Caco-2 (cell line): ENCODE results near the gene NTRK2. TPM values are rescaled to one million over a fixed set of nuclear protein-coding genes. Genes with fewer than 3 reads are reported as not detected.

Experiments used
- BruUV-seq: library from RNA; stranded (reverse); fragments of 400-500 nt; replicated peaks from 2 replicates; lab custom pipeline; 2021; lab: Mats Ljungman, UMichigan
- CTCF ChIA-PET: fragments of 300-600 bp; sonication (Branson Sonifier 250); formaldehyde crosslinking; loops from one replicate; lab custom pipeline; 2022; ENCODE audit warnings: antibody characterized with exemption; lab: Charles Lee
- POLR2A ChIA-PET: fragments of 300-600 bp; sonication (Branson Sonifier 250); formaldehyde crosslinking; loops from one replicate; lab custom pipeline; 2022; ENCODE audit warnings: antibody characterized with exemption; lab: Charles Lee
- DNase-seq, 2 experiments: peaks; one replicate each; pipeline versions ENCODE4 v3.0.0 to v3.0.0-alpha.2; 2020 to 2022
- H3K27me3 ChIP-seq: replicated peaks from 2 replicates; pipeline ENCODE4 v1.6.0; 2011; ENCODE audit warnings: low read length; ENCODE audit not compliant: control insufficient read depth, insufficient read depth
- H3K36me3 ChIP-seq: 2 replicates; pipeline ENCODE4 v1.5.1; 2011; ENCODE audit warnings: low read length; ENCODE audit not compliant: control insufficient read depth, insufficient read depth
- H3K4me1 ChIP-seq: fragments of 250-450 bp; sonication (Bioruptor Pico); 2 replicates; pipeline ENCODE4 v1.5.1; 2020; ENCODE audit warnings: mild to moderate bottlenecking
- H3K4me3 ChIP-seq: 2 replicates; pipeline ENCODE4 v1.5.1; 2011; ENCODE audit warnings: low read depth, mild to moderate bottlenecking, control low read depth, low read length
- H3K9me3 ChIP-seq: fragments of 250-450 bp; sonication (Bioruptor Pico); 2 replicates; pipeline ENCODE4 v1.5.1; 2020; ENCODE audit warnings: mild to moderate bottlenecking, moderate library complexity
- H3K27ac Mint-ChIP-seq: one replicate; pipeline ENCODE4 v1.8.0; 2022; ENCODE audit warnings: mixed read lengths; ENCODE audit not compliant: unreplicated experiment
- H3K27me3 Mint-ChIP-seq: one replicate; pipeline ENCODE4 v1.8.0; 2022; ENCODE audit warnings: mixed read lengths; ENCODE audit not compliant: insufficient read depth, unreplicated experiment
- H3K36me3 Mint-ChIP-seq: one replicate; pipeline ENCODE4 v1.8.0; 2022; ENCODE audit warnings: mild to moderate bottlenecking, mixed read lengths; ENCODE audit not compliant: insufficient read depth, unreplicated experiment
- H3K4me1 Mint-ChIP-seq: one replicate; pipeline ENCODE4 v1.8.0; 2022; ENCODE audit warnings: low read depth, mixed read lengths; ENCODE audit not compliant: unreplicated experiment
- H3K4me3 Mint-ChIP-seq: one replicate; pipeline ENCODE4 v1.8.0; 2022; ENCODE audit warnings: mild to moderate bottlenecking, moderate library complexity, mixed read lengths; ENCODE audit not compliant: unreplicated experiment
- H3K9me3 Mint-ChIP-seq: one replicate; pipeline ENCODE4 v1.8.0; 2022; ENCODE audit warnings: mixed read lengths; ENCODE audit not compliant: unreplicated experiment
- intact Hi-C: fragments of 100-400 bp; cut with micrococcal nuclease; formaldehyde crosslinking; loops from one replicate; pipeline ENCODE4 v1.10.0; 2022; ENCODE audit not compliant: unreplicated experiment
- total RNA-seq: library from RNA; stranded (reverse); gene quantifications from 2 replicates; pipeline ENCODE4 v1.2.3, GENCODE V29; 2022
- TF ChIP-seq, protein P1 (sequence below), 2 experiments: fragments of 200-600 bp in 1 of 2; IDR thresholded peaks; 1 replicate in 1 of 2; 2 replicates in 1 of 2; pipeline versions ENCODE4 v1.5.1 to v1.8.0; 2011 to 2022; ENCODE audit warnings: antibody characterized with exemption in 1 of 2, control low read depth in 1 of 2, inconsistent platforms in 1 of 2, low read depth in 1 of 2, low read length in 1 of 2, mild to moderate bottlenecking in 1 of 2, moderate library complexity in 1 of 2; ENCODE audit not compliant: insufficient read depth in 1 of 2, severe bottlenecking in 1 of 2, unreplicated experiment in 1 of 2

Gene NTRK2
- total RNA-seq, 1 experiment from 2014 or later: not detected

- Mint-ChIP-seq H3K4me3 (no peak overlapping the region), H3K4me1 (no peaks in the 10 kb centered on the region), H3K27me3 (no peaks in the 10 kb centered on the region), H3K36me3 (no peaks in the 10 kb centered on the region), H3K9me3 (no peaks in the 10 kb centered on the region), H3K27ac (no peak overlapping the region)
- H3K4me1 ChIP-seq: no peaks in the 10 kb centered on the region
- no peak for DNase-seq
- H3K27me3 ChIP-seq: no peaks in the 10 kb centered on the region
- POLR2A ChIA-PET: no interaction called here
- CTCF ChIA-PET: no interaction called here
- intact Hi-C loops: no loop called here
- no peaks in the 10 kb centered on the region for H3K36me3 ChIP-seq
- H3K4me3 ChIP-seq: no peak overlapping the region
- no peaks in the 10 kb centered on the region for H3K9me3 ChIP-seq
- BruUV-seq: no TSS peak
- TF ChIP-seq, protein P1, sequence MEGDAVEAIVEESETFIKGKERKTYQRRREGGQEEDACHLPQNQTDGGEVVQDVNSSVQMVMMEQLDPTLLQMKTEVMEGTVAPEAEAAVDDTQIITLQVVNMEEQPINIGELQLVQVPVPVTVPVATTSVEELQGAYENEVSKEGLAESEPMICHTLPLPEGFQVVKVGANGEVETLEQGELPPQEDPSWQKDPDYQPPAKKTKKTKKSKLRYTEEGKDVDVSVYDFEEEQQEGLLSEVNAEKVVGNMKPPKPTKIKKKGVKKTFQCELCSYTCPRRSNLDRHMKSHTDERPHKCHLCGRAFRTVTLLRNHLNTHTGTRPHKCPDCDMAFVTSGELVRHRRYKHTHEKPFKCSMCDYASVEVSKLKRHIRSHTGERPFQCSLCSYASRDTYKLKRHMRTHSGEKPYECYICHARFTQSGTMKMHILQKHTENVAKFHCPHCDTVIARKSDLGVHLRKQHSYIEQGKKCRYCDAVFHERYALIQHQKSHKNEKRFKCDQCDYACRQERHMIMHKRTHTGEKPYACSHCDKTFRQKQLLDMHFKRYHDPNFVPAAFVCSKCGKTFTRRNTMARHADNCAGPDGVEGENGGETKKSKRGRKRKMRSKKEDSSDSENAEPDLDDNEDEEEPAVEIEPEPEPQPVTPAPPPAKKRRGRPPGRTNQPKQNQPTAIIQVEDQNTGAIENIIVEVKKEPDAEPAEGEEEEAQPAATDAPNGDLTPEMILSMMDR (IDR thresholded peaks at IDR 0.05; ENCODE audit: insufficient read depth in 1 of 2, low read depth in 1 of 2, low read length in 1 of 2, severe bottlenecking in 1 of 2, unreplicated experiment in 1 of 2): no peak
Observed at GRCh38 chr9:84899326-84899725, 229.8 kb downstream of the NTRK2 start.

GRCh38 chr9:84900421-84900820, 230.9 kb downstream of the NTRK2 start:
- H3K4me3 Mint-ChIP-seq: no peak overlapping the region
- BruUV-seq: no TSS peak
- H3K36me3 Mint-ChIP-seq: no peaks in the 10 kb centered on the region
- TF ChIP-seq, protein P1 (IDR thresholded peaks at IDR 0.05; ENCODE audit: insufficient read depth in 1 of 2, low read depth in 1 of 2, low read length in 1 of 2, severe bottlenecking in 1 of 2, unreplicated experiment in 1 of 2): no peak
- no peak overlapping the region for H3K4me3 ChIP-seq
- ChIA-PET POLR2A (no interaction called here), CTCF (no interaction called here)
- no peaks in the 10 kb centered on the region for H3K9me3 Mint-ChIP-seq
- no peak for DNase-seq
- no peaks in the 10 kb centered on the region for H3K4me1 Mint-ChIP-seq
- no peak overlapping the region for H3K27ac Mint-ChIP-seq
- no peaks in the 10 kb centered on the region for H3K27me3 ChIP-seq
- intact Hi-C loops: no loop called here
- H3K4me1 ChIP-seq: no peaks in the 10 kb centered on the region
- H3K9me3 ChIP-seq: no peaks in the 10 kb centered on the region
- H3K36me3 ChIP-seq: no peaks in the 10 kb centered on the region
- peaks cover 3% of the 10 kb centered on the region for H3K27me3 Mint-ChIP-seq

- POLR2A ChIA-PET: no interaction called here
- TF ChIP-seq, protein P1 (IDR thresholded peaks at IDR 0.05; ENCODE audit: insufficient read depth in 1 of 2, low read depth in 1 of 2, low read length in 1 of 2, severe bottlenecking in 1 of 2, unreplicated experiment in 1 of 2): no peak
- intact Hi-C loops: no loop called here
Observed at GRCh38 chr9:84903963-84904362, 234.4 kb downstream of the NTRK2 start.

More at GRCh38 chr9:84903963-84904362, 234.4 kb downstream of the NTRK2 start:
- H3K4me1 Mint-ChIP-seq: no peaks in the 10 kb centered on the region
- no peak overlapping the region for H3K4me3 Mint-ChIP-seq
- Histone ChIP-seq H3K27me3 (no peaks in the 10 kb centered on the region), H3K36me3 (no peaks in the 10 kb centered on the region), H3K4me3 (no peak overlapping the region), H3K9me3 (no peaks in the 10 kb centered on the region), H3K4me1 (no peaks in the 10 kb centered on the region)
- no peak overlapping the region for H3K27ac Mint-ChIP-seq
- H3K9me3 Mint-ChIP-seq: no peaks in the 10 kb centered on the region
- no peaks in the 10 kb centered on the region for H3K36me3 Mint-ChIP-seq
- peaks cover 9% of the 10 kb centered on the region for H3K27me3 Mint-ChIP-seq
- CTCF ChIA-PET: no interaction called here
- no peak for DNase-seq
- BruUV-seq: no TSS peak
